ENCODE data around the gene LACC1. TPM values are rescaled to one million over a fixed set of nuclear protein-coding genes. Genes with fewer than 3 reads are reported as not detected.

LACC1 gene
- total RNA-seq, 2 experiments from 2014 or later, result 4.5 to 5.1 TPM

GRCh38 chr13:43877326-43877725, 2.4 kb upstream of the LACC1 start:
- peaks cover 9% of the 10 kb centered on the region for H3K36me3 Mint-ChIP-seq
- peak overlapping the region; percentile 49 for H3K4me3 Mint-ChIP-seq
- H3K4me1 Mint-ChIP-seq, result peaks cover 22% of the 10 kb centered on the region
- peaks cover 3% of the 10 kb centered on the region for H3K27me3 Mint-ChIP-seq
- H3K27ac Mint-ChIP-seq, result no peak overlapping the region
- no peaks in the 10 kb centered on the region for H3K9me3 Mint-ChIP-seq
- no peak for DNase-seq

GRCh38 chr13:43877766-43878165, 1.9 kb upstream of the LACC1 start:
- Mint-ChIP-seq H3K4me3 (peak overlapping the region; percentile 49), H3K4me1 (peaks cover 22% of the 10 kb centered on the region), H3K27ac (no peak overlapping the region), H3K27me3 (peaks cover 3% of the 10 kb centered on the region), H3K36me3 (peaks cover 9% of the 10 kb centered on the region), H3K9me3 (no peaks in the 10 kb centered on the region)
- DNase-seq, result no peak

GRCh38 chr13:43878892-43879754, 581 bp upstream of the LACC1 start, which contains the start of gene CCDC122:
Gene CCDC122, minus strand, starts transcription at chr13:43879740. Its CDS starts 10,364 bp downstream, at chr13:43869376.
- peaks cover 3% of the 10 kb centered on the region for H3K27me3 Mint-ChIP-seq
- peaks cover 22% of the 10 kb centered on the region for H3K4me1 Mint-ChIP-seq
- no peaks in the 10 kb centered on the region for H3K9me3 Mint-ChIP-seq
- H3K36me3 Mint-ChIP-seq, result peaks cover 10% of the 10 kb centered on the region
- H3K4me3 Mint-ChIP-seq, result peak within 1 kb of the TSS; percentile 86
- peak within 1 kb of the TSS; percentile 87 for H3K27ac Mint-ChIP-seq
- DNase-seq, result peak; percentile 82

GRCh38 chr13:43880214-43880855, 631 bp downstream of the LACC1 start:
- Mint-ChIP-seq H3K36me3 (peaks cover 12% of the 10 kb centered on the region), H3K9me3 (no peaks in the 10 kb centered on the region), H3K27me3 (peaks cover 3% of the 10 kb centered on the region), H3K4me3 (peak overlapping the region; percentile 86), H3K4me1 (peaks cover 22% of the 10 kb centered on the region), H3K27ac (peak overlapping the region; percentile 87)
- DNase-seq, result no peak

- Mint-ChIP-seq H3K4me1 (peaks cover 22% of the 10 kb centered on the region), H3K27ac (no peak overlapping the region), H3K36me3 (peaks cover 12% of the 10 kb centered on the region), H3K27me3 (peaks cover 3% of the 10 kb centered on the region), H3K9me3 (no peaks in the 10 kb centered on the region), H3K4me3 (no peak overlapping the region)
- DNase-seq, result no peak
Measured at GRCh38 chr13:43880926-43881325, 1.2 kb downstream of the LACC1 start.

- no peaks in the 10 kb centered on the region for H3K9me3 Mint-ChIP-seq
- peaks cover 12% of the 10 kb centered on the region for H3K36me3 Mint-ChIP-seq
- DNase-seq, result no peak
- peaks cover 3% of the 10 kb centered on the region for H3K27me3 Mint-ChIP-seq
- H3K4me3 Mint-ChIP-seq, result no peak overlapping the region
- H3K4me1 Mint-ChIP-seq, result peaks cover 22% of the 10 kb centered on the region
- H3K27ac Mint-ChIP-seq, result no peak overlapping the region
Measured at GRCh38 chr13:43881580-43881979, 1.9 kb downstream of the LACC1 start.

- Mint-ChIP-seq H3K4me3 (no peak overlapping the region), H3K27ac (no peak overlapping the region), H3K36me3 (peaks cover 12% of the 10 kb centered on the region), H3K27me3 (peaks cover 3% of the 10 kb centered on the region), H3K4me1 (peaks cover 14% of the 10 kb centered on the region), H3K9me3 (no peaks in the 10 kb centered on the region)
- no peak for DNase-seq
Measured at GRCh38 chr13:43883631-43884030, 3.9 kb downstream of the LACC1 start.

GRCh38 chr13:43884222-43884621, 4.5 kb downstream of the LACC1 start:
- no peaks in the 10 kb centered on the region for H3K9me3 Mint-ChIP-seq
- H3K4me1 Mint-ChIP-seq, result peaks cover 14% of the 10 kb centered on the region
- H3K36me3 Mint-ChIP-seq, result peaks cover 12% of the 10 kb centered on the region
- no peak overlapping the region for H3K4me3 Mint-ChIP-seq
- H3K27ac Mint-ChIP-seq, result no peak overlapping the region
- DNase-seq, result no peak
- H3K27me3 Mint-ChIP-seq, result peaks cover 3% of the 10 kb centered on the region

- H3K4me1 Mint-ChIP-seq, result peaks cover 4% of the 10 kb centered on the region
Measured at GRCh38 chr13:43894438-43894837, 14.7 kb downstream of the LACC1 start.

GRCh38 chr13:43895940-43896339, 16.2 kb downstream of the LACC1 start:
- Mint-ChIP-seq H3K9me3 (no peaks in the 10 kb centered on the region), H3K4me1 (peaks cover 4% of the 10 kb centered on the region), H3K4me3 (no peak overlapping the region), H3K27ac (no peak overlapping the region), H3K36me3 (peaks cover 7% of the 10 kb centered on the region), H3K27me3 (peaks cover 8% of the 10 kb centered on the region)
- no peak for DNase-seq

More at GRCh38 chr13:43894438-43894837, 14.7 kb downstream of the LACC1 start:
- H3K9me3 Mint-ChIP-seq, result no peaks in the 10 kb centered on the region
- no peak overlapping the region for H3K4me3 Mint-ChIP-seq
- peaks cover 10% of the 10 kb centered on the region for H3K36me3 Mint-ChIP-seq
- peaks cover 4% of the 10 kb centered on the region for H3K27me3 Mint-ChIP-seq
- no peak for DNase-seq
- H3K27ac Mint-ChIP-seq, result no peak overlapping the region

GRCh38 chr13:43905435-43906031, 25.8 kb downstream of the LACC1 start:
- H3K4me3 Mint-ChIP-seq, result no peak overlapping the region
- no peaks in the 10 kb centered on the region for H3K9me3 Mint-ChIP-seq
- H3K4me1 Mint-ChIP-seq, result peaks cover 6% of the 10 kb centered on the region

GRCh38 chr13:43908156-43909126, 28.7 kb downstream of the LACC1 start:
- DNase-seq, result no peak
- H3K27ac Mint-ChIP-seq, result no peak overlapping the region
- H3K4me3 Mint-ChIP-seq, result no peak overlapping the region
- H3K36me3 Mint-ChIP-seq, result no peaks in the 10 kb centered on the region
- H3K27me3 Mint-ChIP-seq, result peaks cover 11% of the 10 kb centered on the region
- no peaks in the 10 kb centered on the region for H3K9me3 Mint-ChIP-seq
- H3K4me1 Mint-ChIP-seq, result peaks cover 6% of the 10 kb centered on the region

More at GRCh38 chr13:43905435-43906031, 25.8 kb downstream of the LACC1 start:
- DNase-seq, result no peak
- Mint-ChIP-seq H3K27me3 (peaks cover 16% of the 10 kb centered on the region), H3K27ac (no peak overlapping the region), H3K36me3 (no peaks in the 10 kb centered on the region)

GRCh38 chr13:43910856-43911255, 31.2 kb downstream of the LACC1 start:
- H3K27ac Mint-ChIP-seq, result no peak overlapping the region

GRCh38 chr13:43911278-43911677, 31.6 kb downstream of the LACC1 start:
- Mint-ChIP-seq H3K27ac (no peak overlapping the region), H3K4me3 (no peak overlapping the region), H3K4me1 (peaks cover 6% of the 10 kb centered on the region), H3K9me3 (no peaks in the 10 kb centered on the region), H3K36me3 (no peaks in the 10 kb centered on the region), H3K27me3 (peaks cover 11% of the 10 kb centered on the region)
- no peak for DNase-seq

More at GRCh38 chr13:43910856-43911255, 31.2 kb downstream of the LACC1 start:
- Mint-ChIP-seq H3K9me3 (no peaks in the 10 kb centered on the region), H3K36me3 (no peaks in the 10 kb centered on the region), H3K4me3 (no peak overlapping the region), H3K4me1 (peaks cover 6% of the 10 kb centered on the region), H3K27me3 (peaks cover 11% of the 10 kb centered on the region)
- DNase-seq, result no peak
